Retinal pigment epithelial cell (primary cell): ENCODE data around the gene PTPRT.

Experiments
- DNase-seq: peaks from one replicate; pipeline ENCODE4 v3.0.0-alpha.2; 2010; ENCODE audit warnings: low read depth
- H3K4me3 ChIP-seq: 2 replicates; pipeline ENCODE4 v1.5.1; 2011; ENCODE audit warnings: mild to moderate bottlenecking, low read length, control low read depth, moderate library complexity
- TF ChIP-seq, protein P1 (sequence below): conservative IDR thresholded peaks from 2 replicates; pipeline ENCODE4 v1.5.1; 2011; ENCODE audit warnings: low read depth, low read length, control low read depth, inconsistent platforms

Gene PTPRT

DNA sequence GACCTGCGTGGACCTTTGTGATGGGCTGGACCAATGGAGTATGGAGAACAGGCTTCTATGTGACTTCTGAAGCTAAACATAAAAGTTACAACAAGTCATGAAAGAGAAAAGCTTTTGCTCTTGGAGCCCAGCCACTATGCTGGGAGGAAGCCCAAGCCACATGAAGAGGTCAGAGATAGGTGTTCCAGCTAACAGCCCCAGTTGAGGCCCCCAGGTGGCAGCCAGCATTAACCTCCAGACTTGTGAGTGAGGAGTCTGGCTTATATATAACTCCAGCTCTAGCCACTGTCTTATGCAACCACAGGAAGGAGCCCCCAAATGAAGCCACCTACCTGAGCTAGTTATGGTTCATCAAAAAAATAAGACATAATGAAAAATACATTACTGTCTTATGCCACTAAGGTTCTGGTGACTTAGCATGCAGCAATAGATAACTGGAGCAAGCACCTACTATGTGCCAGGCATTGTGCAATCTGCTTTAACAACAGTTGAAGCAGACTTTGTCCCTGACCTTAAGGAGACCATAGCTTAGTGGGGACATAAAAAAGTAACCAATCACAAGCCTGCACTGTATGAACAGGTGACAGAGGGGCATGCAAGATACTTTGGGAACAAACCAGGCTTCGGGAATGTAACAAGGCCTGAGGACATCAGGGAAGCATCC is 599.6 kb downstream of the PTPRT start:
- no peak for DNase-seq
- H3K4me3 ChIP-seq: no peak overlapping the region
- TF ChIP-seq, protein P1, sequence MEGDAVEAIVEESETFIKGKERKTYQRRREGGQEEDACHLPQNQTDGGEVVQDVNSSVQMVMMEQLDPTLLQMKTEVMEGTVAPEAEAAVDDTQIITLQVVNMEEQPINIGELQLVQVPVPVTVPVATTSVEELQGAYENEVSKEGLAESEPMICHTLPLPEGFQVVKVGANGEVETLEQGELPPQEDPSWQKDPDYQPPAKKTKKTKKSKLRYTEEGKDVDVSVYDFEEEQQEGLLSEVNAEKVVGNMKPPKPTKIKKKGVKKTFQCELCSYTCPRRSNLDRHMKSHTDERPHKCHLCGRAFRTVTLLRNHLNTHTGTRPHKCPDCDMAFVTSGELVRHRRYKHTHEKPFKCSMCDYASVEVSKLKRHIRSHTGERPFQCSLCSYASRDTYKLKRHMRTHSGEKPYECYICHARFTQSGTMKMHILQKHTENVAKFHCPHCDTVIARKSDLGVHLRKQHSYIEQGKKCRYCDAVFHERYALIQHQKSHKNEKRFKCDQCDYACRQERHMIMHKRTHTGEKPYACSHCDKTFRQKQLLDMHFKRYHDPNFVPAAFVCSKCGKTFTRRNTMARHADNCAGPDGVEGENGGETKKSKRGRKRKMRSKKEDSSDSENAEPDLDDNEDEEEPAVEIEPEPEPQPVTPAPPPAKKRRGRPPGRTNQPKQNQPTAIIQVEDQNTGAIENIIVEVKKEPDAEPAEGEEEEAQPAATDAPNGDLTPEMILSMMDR: no peak

DNA sequence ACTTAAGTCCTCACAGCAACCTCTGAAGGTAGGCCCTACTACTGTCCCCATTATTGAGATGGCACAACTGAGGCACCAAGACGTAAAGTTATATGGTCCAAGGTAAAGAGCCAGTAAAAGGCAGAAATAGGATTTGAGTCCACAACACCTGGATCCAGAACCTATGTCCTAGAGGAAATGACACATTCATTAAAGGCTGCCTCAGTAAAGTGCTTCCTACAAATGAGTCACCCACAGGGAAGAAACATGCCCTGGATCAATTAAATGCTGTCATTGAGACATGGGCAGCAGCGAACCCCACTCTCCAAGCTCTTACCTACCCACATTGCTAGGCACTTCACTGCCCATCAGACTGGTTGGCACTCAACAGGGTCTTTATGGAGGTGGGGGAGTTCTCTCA is 600.9 kb downstream of the PTPRT start:
- no peak for DNase-seq
- H3K4me3 ChIP-seq: no peak overlapping the region
- TF ChIP-seq, protein P1: no peak

DNA sequence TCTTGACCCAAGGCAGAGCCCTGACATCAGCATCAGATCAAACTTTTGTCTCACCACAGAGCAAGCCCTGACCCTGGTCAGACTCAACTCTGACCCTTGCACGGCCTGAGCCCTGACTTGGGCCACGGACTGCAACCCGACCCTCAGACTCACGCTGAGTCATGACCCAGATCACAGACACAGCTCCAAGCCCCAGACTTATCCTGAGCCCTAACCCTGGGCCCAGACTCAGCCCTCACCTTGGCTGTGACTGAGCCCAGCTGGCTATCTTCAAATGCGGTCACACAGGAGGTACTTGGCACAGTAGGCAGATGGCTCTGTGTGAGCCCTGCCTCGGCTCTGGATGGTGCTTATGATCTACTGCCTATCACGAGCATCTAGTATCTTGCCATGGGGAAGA is 602.3 kb downstream of the PTPRT start:
- TF ChIP-seq, protein P1: no peak
- DNase-seq: no peak

DNA sequence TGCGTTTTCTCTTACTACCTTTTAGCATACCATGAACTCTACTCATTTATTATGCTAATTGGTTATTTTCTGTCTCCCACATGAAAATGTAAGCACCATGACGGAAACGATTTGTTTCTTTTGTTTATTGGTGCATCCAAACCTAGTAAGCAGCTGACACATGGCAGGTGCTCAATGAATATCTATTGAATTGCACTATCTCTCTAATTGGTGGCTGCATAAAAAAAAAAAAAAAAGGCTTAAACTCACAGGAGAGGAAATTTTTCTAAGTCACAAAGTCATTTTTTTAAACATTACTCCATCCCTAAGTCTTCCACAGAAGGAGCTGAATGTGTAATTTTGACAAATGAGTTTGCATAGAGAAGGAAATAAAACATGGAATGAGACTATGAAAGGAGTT is 608.4 kb downstream of the PTPRT start:
- TF ChIP-seq, protein P1: no peak
- no peak for DNase-seq
- H3K4me3 ChIP-seq: no peak overlapping the region

More for the DNA sequence above, 602.3 kb downstream of the PTPRT start:
- H3K4me3 ChIP-seq: no peak overlapping the region

DNA sequence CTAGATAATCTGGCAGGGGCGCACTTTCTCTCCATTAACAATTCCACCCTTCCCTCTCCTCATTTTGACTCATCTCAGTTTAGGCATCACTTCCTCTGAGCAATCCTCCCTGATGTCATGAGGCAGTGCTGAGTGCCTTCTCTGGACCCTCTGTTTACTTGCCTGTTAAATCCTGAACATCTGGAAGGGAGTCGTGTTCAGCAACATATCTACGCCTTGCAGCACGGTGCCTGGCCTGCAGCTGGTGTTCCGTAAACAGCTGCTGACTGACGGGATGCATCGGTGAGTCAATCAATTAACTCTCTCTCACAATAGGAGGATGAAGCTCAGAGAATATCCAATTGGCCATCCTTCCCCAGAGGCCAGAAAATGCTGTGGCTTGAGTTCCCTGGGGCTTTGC is 613.5 kb downstream of the PTPRT start:
- DNase-seq: no peak
- no peak overlapping the region for H3K4me3 ChIP-seq
- TF ChIP-seq, protein P1: no peak

DNA sequence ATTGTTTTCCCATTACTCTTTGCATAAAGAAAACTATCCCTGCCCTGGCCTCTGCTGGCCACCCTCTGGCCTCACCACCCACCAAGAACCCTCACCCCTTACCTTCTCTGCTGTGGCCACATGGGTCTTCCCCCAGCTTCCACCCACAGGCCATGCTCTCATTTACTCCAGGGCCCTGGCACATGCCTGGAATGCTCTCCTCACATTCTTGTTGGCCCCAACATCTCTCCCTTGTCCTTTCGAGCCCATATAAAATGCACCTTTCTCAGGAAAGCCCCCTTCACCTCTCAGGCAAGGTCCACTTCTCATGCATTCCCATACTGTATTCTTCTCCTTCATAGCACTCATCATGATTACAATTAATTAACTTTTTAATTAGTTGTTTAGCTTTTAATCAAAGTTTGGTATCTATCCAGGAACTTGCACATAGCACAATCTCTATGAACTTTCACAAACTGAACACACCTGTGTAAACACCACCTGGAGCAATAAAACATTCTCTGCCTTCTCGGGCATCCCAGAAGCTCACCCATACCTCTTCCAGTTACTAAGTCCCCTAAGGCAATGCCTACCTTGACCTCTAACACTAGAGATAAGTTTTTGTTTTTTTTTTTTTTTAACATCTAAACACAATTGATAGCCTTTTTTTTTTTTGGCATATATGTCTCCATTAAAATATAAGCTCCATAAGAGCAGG is 617.2 kb downstream of the PTPRT start:
- no peak overlapping the region for H3K4me3 ChIP-seq
- TF ChIP-seq, protein P1: no peak
- no peak for DNase-seq

DNA sequence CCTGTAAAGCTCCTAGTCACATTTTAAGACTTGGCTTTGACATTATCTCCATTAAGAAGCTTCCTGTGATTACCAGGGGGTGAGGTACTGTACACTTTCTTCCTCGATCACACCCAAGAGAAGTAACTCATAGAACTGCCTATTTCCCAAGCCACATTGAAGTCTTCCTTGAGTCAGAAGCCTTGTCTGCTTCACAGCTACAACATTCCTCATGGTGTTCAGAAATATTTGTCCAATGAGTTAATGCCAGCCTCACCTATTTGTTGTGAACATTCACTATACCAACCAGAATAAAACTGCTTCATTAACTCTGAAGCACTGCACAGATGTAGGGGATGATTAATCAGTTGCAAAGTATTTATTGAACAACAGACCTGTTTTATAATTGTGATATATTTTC is 622.3 kb downstream of the PTPRT start:
- TF ChIP-seq, protein P1: no peak
- DNase-seq: no peak
- no peak overlapping the region for H3K4me3 ChIP-seq
